GM18511 (cell line): Measurements from ENCODE around the gene HMGA1.

Experiments used
- ATAC-seq: cut with Tn5 transposase; IDR thresholded peaks from one replicate; pipeline ENCODE4 v1.9.1; 2021; ENCODE audit warnings: mild to moderate bottlenecking, moderate library complexity; ENCODE audit not compliant: unreplicated experiment

Gene HMGA1

GRCh38 chr6:34223956-34224940 lies 12.4 kb upstream of the HMGA1 start:
- peak; percentile 90 for ATAC-seq

- no peak for ATAC-seq
Observed at GRCh38 chr6:34225551-34225950, 11.1 kb upstream of the HMGA1 start.

GRCh38 chr6:34226066-34226465 lies 10.6 kb upstream of the HMGA1 start:
- no peak for ATAC-seq

GRCh38 chr6:34226731-34227586 lies 9.7 kb upstream of the HMGA1 start:
- ATAC-seq = no peak

GRCh38 chr6:34227761-34228421 lies 8.8 kb upstream of the HMGA1 start:
- ATAC-seq = no peak

GRCh38 chr6:34229877-34230276 lies 6.8 kb upstream of the HMGA1 start:
- no peak for ATAC-seq

GRCh38 chr6:34230653-34231371 lies 5.9 kb upstream of the HMGA1 start:
- ATAC-seq = no peak

GRCh38 chr6:34231566-34232336 lies 4.9 kb upstream of the HMGA1 start:
- ATAC-seq = no peak

- no peak for ATAC-seq
Observed at GRCh38 chr6:34232901-34233300, 3.8 kb upstream of the HMGA1 start.

GRCh38 chr6:34233867-34234266 lies 2.8 kb upstream of the HMGA1 start:
- no peak for ATAC-seq

- ATAC-seq = no peak
Observed at GRCh38 chr6:34234667-34235306, 1.9 kb upstream of the HMGA1 start.

GRCh38 chr6:34235307-34236130 lies 1.2 kb upstream of the HMGA1 start:
- ATAC-seq = no peak

GRCh38 chr6:34236131-34236442 lies 586 bp upstream of the HMGA1 start:
- no peak for ATAC-seq

GRCh38 chr6:34237316-34237721 lies 646 bp downstream of the HMGA1 start:
- peak; percentile 19 for ATAC-seq

- no peak for ATAC-seq
Observed at GRCh38 chr6:34237722-34238584, 1.3 kb downstream of the HMGA1 start.

- no peak for ATAC-seq
Observed at GRCh38 chr6:34238585-34239499, 2.2 kb downstream of the HMGA1 start.

GRCh38 chr6:34239500-34239825 lies 2.8 kb downstream of the HMGA1 start:
- no peak for ATAC-seq
